Endothelial cell of hepatic sinusoid (primary cell): Measurements from ENCODE around the gene APAF1.

Experiments used
- in situ Hi-C: cut with HindIII; loops from 2 replicates; pipeline ENCODE4 v1.10.0; 2017; ENCODE audit warnings: low sequenced_read_pairs

APAF1 gene

GRCh38 chr12:98669751-98670150 is 24.7 kb downstream of the APAF1 start:
- in situ Hi-C loops, result no loop called here

GRCh38 chr12:98671459-98671858 is 26.4 kb downstream of the APAF1 start:
- in situ Hi-C loops, result no loop called here

- in situ Hi-C loops, result no loop called here
Measured at GRCh38 chr12:98674841-98675240, 29.8 kb downstream of the APAF1 start.

- in situ Hi-C loops, result no loop called here
Measured at GRCh38 chr12:98678236-98678945, 33.3 kb downstream of the APAF1 start.

GRCh38 chr12:98678946-98679610 is 34.0 kb downstream of the APAF1 start:
- in situ Hi-C loops, result no loop called here

GRCh38 chr12:98679611-98680005 is 34.5 kb downstream of the APAF1 start:
- in situ Hi-C loops, result no loop called here

GRCh38 chr12:98684199-98684598 is 39.1 kb downstream of the APAF1 start:
- in situ Hi-C loops, result no loop called here

GRCh38 chr12:98686603-98687002 is 41.5 kb downstream of the APAF1 start:
- in situ Hi-C loops, result no loop called here

GRCh38 chr12:98691351-98691750 is 46.3 kb downstream of the APAF1 start:
- in situ Hi-C loops, result no loop called here

- in situ Hi-C loops, result no loop called here
Measured at GRCh38 chr12:98696036-98696646, 51.1 kb downstream of the APAF1 start.

GRCh38 chr12:98697209-98697608 is 52.1 kb downstream of the APAF1 start:
- in situ Hi-C loops, result no loop called here

GRCh38 chr12:98698603-98699463 is 53.7 kb downstream of the APAF1 start:
- in situ Hi-C loops, result no loop called here

GRCh38 chr12:98699586-98699985 is 54.5 kb downstream of the APAF1 start:
- in situ Hi-C loops, result no loop called here

- in situ Hi-C loops, result no loop called here
Measured at GRCh38 chr12:98701166-98701565, 56.1 kb downstream of the APAF1 start.

- in situ Hi-C loops, result no loop called here
Measured at GRCh38 chr12:98709022-98709421, 63.9 kb downstream of the APAF1 start.

GRCh38 chr12:98714426-98714825 is 69.3 kb downstream of the APAF1 start:
- in situ Hi-C loops, result no loop called here

- in situ Hi-C loops, result no loop called here
Measured at GRCh38 chr12:98719515-98720504, 74.7 kb downstream of the APAF1 start.

- in situ Hi-C loops, result no loop called here
Measured at GRCh38 chr12:98721204-98721702, 76.2 kb downstream of the APAF1 start.

- in situ Hi-C loops, result no loop called here
Measured at GRCh38 chr12:98724384-98725155, 79.5 kb downstream of the APAF1 start.
